ENCODE data around the gene TMEM52.

TMEM52 gene

DNA sequence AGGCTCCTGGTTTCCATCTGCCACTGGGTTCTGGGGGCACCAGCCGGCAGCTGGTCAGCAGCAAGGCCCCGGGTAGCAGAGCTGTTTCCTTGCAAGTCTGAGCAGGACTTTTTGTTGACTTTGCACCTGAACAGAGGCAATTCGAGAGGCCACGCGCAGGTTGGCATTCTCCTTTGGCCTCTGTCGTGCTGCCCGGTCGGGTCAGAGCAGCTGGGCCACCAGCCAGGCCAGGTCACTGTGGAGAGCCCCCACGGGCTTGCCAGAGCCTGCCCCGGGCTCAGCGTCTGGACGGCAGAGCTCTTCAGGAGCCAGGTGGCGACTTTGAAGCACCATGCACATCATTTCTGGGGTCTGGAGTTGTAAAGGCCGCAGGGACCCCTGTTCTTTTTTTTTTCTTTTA is 28.4 kb upstream of the TMEM52 start:
- no CpG with 5 or more reads among the region's 14 CpGs for WGBS, 2 donors (ENCODE audit: extremely low coverage in 2 of 2, insufficient read length in 2 of 2, insufficient replicate concordance in 1 of 2)
- no peaks in the 10 kb centered on the region for H3K79me1 ChIP-seq (ENCODE audit: low read depth, low read length)
- H3K9ac ChIP-seq (ENCODE audit: low read depth, low read length, poor library complexity): no peak overlapping the region
- no peaks in the 10 kb centered on the region for H3K36me3 ChIP-seq (replicated peaks in 1 of 2; ENCODE audit: control insufficient read depth in 2 of 2, insufficient read depth in 2 of 2, low read length in 2 of 2)
- no peak for DNase-seq (ENCODE audit: low spot score)
- peaks cover 0 to 24% (median 0%) of the 10 kb centered on the region in 3 experiments for H3K27me3 ChIP-seq (ENCODE audit: control insufficient read depth in 3 of 3, insufficient read depth in 3 of 3, low read depth in 1 of 3, low read length in 3 of 3)
- no peak overlapping the region for H2AFZ ChIP-seq (ENCODE audit: low read length)
- H3K4me1 ChIP-seq (ENCODE audit: control insufficient read depth in 2 of 2, insufficient read depth in 1 of 2, low read depth in 1 of 2, low read length in 2 of 2): peaks cover 6 to 7% of the 10 kb centered on the region in 2 donors
- peak overlapping the region; percentile 13 for H2BK5ac ChIP-seq (ENCODE audit: low read length)
- no peak overlapping the region for H3K4ac ChIP-seq (ENCODE audit: low read length)
- H3K4me3 ChIP-seq (ENCODE audit: low read length in 2 of 2): no peak overlapping the region
- no peak overlapping the region for H2BK12ac ChIP-seq (ENCODE audit: low read length)
- H2AK5ac ChIP-seq (ENCODE audit: low read depth, low read length): no peak overlapping the region
- no peak overlapping the region for H3K4me2 ChIP-seq (ENCODE audit: insufficient read depth, low read length, poor library complexity, severe bottlenecking)
- H4K8ac ChIP-seq (ENCODE audit: low read depth, low read length): no peak overlapping the region
- peak overlapping the region; percentile 31 for H3K14ac ChIP-seq (ENCODE audit: low read length)
- H4K91ac ChIP-seq (ENCODE audit: low read depth, low read length, poor library complexity): no peak overlapping the region
- peak overlapping the region; percentile 89 for H3K18ac ChIP-seq (ENCODE audit: low read length)
- H2BK15ac ChIP-seq (ENCODE audit: low read length): no peak overlapping the region
- H2BK120ac ChIP-seq (ENCODE audit: low read depth, low read length): no peak overlapping the region
- peaks cover 0 to 2% of the 10 kb centered on the region in 2 donors for H3K9me3 ChIP-seq (replicated peaks in 1 of 2; ENCODE audit: control insufficient read depth in 2 of 2, insufficient read depth in 1 of 2, low read depth in 1 of 2, low read length in 2 of 2)
- no peak overlapping the region for H3K23ac ChIP-seq (ENCODE audit: low read depth, low read length, poor library complexity)
- H3K27ac ChIP-seq (replicated peaks; ENCODE audit: low read length): no peak overlapping the region

DNA sequence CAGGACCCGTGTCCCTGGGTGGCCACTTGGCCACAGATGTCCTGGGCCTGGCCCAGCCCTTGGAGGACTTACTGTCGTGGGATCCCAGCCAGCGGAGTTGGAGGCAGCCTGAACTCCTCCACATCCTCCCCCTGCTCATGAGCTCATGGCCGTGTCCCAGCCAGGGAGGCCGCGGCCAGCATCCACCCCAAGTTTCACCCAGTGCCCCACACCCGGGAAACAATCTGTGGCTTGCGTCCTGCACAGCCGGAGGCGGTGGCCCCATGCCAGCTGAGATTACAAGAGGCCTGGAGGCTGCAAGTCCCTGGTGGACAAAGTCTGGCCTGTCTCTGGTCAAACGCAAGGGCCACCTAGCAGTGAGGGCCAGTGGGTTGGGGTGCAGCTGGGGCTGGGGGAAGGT is 27.5 kb upstream of the TMEM52 start:
- Histone ChIP-seq H3K27ac (replicated peaks; ENCODE audit: low read length) (no peak overlapping the region), H3K9me3 (replicated peaks in 1 of 2; ENCODE audit: control insufficient read depth in 2 of 2, insufficient read depth in 1 of 2, low read depth in 1 of 2, low read length in 2 of 2) (peaks cover 0 to 2% of the 10 kb centered on the region in 2 donors), H3K9ac (ENCODE audit: low read depth, low read length, poor library complexity) (no peak overlapping the region), H2AFZ (ENCODE audit: low read length) (no peak overlapping the region), H2BK5ac (ENCODE audit: low read length) (peak overlapping the region; percentile 13), H3K18ac (ENCODE audit: low read length) (no peak overlapping the region), H4K8ac (ENCODE audit: low read depth, low read length) (no peak overlapping the region), H2AK5ac (ENCODE audit: low read depth, low read length) (peak overlapping the region; percentile 3), H3K4ac (ENCODE audit: low read length) (no peak overlapping the region), H4K91ac (ENCODE audit: low read depth, low read length, poor library complexity) (no peak overlapping the region), H3K14ac (ENCODE audit: low read length) (no peak overlapping the region), H2BK12ac (ENCODE audit: low read length) (no peak overlapping the region), H3K23ac (ENCODE audit: low read depth, low read length, poor library complexity) (peak overlapping the region; percentile 58), H3K79me1 (ENCODE audit: low read depth, low read length) (no peaks in the 10 kb centered on the region), H2BK120ac (ENCODE audit: low read depth, low read length) (no peak overlapping the region), H2BK15ac (ENCODE audit: low read length) (peak overlapping the region; percentile 27), H3K4me2 (ENCODE audit: insufficient read depth, low read length, poor library complexity, severe bottlenecking) (no peak overlapping the region), H3K4me3 (ENCODE audit: low read length in 2 of 2) (no peak overlapping the region), H3K4me1 (ENCODE audit: control insufficient read depth in 2 of 2, insufficient read depth in 1 of 2, low read depth in 1 of 2, low read length in 2 of 2) (peaks cover 6 to 7% of the 10 kb centered on the region in 2 donors), H3K27me3 (ENCODE audit: control insufficient read depth in 3 of 3, insufficient read depth in 3 of 3, low read depth in 1 of 3, low read length in 3 of 3) (peaks cover 0 to 28% (median 0%) of the 10 kb centered on the region in 3 experiments), H3K36me3 (replicated peaks in 1 of 2; ENCODE audit: control insufficient read depth in 2 of 2, insufficient read depth in 2 of 2, low read length in 2 of 2) (no peaks in the 10 kb centered on the region)
- WGBS, 2 donors (ENCODE audit: extremely low coverage in 2 of 2, insufficient read length in 2 of 2, insufficient replicate concordance in 1 of 2): no CpG with 5 or more reads among the region's 11 CpGs
- DNase-seq (ENCODE audit: low spot score): no peak

DNA sequence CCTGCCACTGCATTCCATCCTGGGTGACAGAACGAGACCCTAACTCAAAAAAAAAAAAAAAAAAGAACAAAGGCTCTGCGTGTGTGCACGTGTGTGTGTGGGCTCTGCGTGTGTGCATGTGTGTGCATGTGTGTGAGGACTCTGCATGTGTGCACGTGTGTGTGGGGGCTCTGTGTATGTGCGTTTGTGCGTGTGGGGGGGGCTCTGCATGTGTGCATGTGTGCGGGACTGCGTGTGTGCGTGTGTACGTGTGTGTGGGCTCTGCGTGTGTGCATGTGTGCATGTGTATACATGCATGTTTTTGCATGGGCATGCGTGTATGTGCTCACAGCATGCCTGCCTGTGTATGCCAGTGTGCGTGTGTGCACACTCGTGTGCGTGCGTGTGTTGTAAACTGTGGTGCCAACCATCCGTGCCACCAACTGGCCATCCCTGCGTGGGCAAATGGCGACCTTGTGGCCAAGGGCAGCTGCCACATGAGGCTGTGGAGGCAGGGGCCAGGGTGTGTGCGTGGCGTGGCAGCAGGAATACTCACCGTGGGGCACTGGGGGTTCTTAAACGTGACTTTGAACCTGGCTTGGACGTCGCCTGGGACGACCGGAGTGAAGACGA is 26.8 kb upstream of the TMEM52 start:
- no peaks in the 10 kb centered on the region for H3K79me1 ChIP-seq (ENCODE audit: low read depth, low read length)
- WGBS, 2 donors (ENCODE audit: extremely low coverage in 2 of 2, insufficient read length in 2 of 2, insufficient replicate concordance in 1 of 2): no CpG with 5 or more reads among the region's 29 CpGs
- no peak overlapping the region for H2BK5ac ChIP-seq (ENCODE audit: low read length)
- no peak for DNase-seq (ENCODE audit: low spot score)
- no peak overlapping the region for H3K9ac ChIP-seq (ENCODE audit: low read depth, low read length, poor library complexity)
- H3K18ac ChIP-seq (ENCODE audit: low read length): no peak overlapping the region
- peak overlapping the region; percentile 58 for H3K23ac ChIP-seq (ENCODE audit: low read depth, low read length, poor library complexity)
- no peak overlapping the region for H3K4ac ChIP-seq (ENCODE audit: low read length)
- H4K8ac ChIP-seq (ENCODE audit: low read depth, low read length): no peak overlapping the region
- no peak overlapping the region for H3K4me3 ChIP-seq (ENCODE audit: low read length in 2 of 2)
- H2AK5ac ChIP-seq (ENCODE audit: low read depth, low read length): no peak overlapping the region
- H3K27ac ChIP-seq (replicated peaks; ENCODE audit: low read length): no peak overlapping the region
- peak overlapping the region; percentile 39 for H3K14ac ChIP-seq (ENCODE audit: low read length)
- H3K4me1 ChIP-seq (ENCODE audit: control insufficient read depth in 2 of 2, insufficient read depth in 1 of 2, low read depth in 1 of 2, low read length in 2 of 2): peaks cover 6 to 7% of the 10 kb centered on the region in 2 donors
- no peak overlapping the region for H3K4me2 ChIP-seq (ENCODE audit: insufficient read depth, low read length, poor library complexity, severe bottlenecking)
- H3K27me3 ChIP-seq (ENCODE audit: control insufficient read depth in 3 of 3, insufficient read depth in 3 of 3, low read depth in 1 of 3, low read length in 3 of 3): peaks cover 0 to 28% (median 0%) of the 10 kb centered on the region in 3 experiments
- H2BK120ac ChIP-seq (ENCODE audit: low read depth, low read length): no peak overlapping the region
- no peak overlapping the region for H2AFZ ChIP-seq (ENCODE audit: low read length)
- no peak overlapping the region for H4K91ac ChIP-seq (ENCODE audit: low read depth, low read length, poor library complexity)
- peak overlapping the region; percentile 27 for H2BK15ac ChIP-seq (ENCODE audit: low read length)
- H3K36me3 ChIP-seq (replicated peaks in 1 of 2; ENCODE audit: control insufficient read depth in 2 of 2, insufficient read depth in 2 of 2, low read length in 2 of 2): no peaks in the 10 kb centered on the region
- no peak overlapping the region for H2BK12ac ChIP-seq (ENCODE audit: low read length)
- peaks cover 0 to 2% of the 10 kb centered on the region in 2 donors for H3K9me3 ChIP-seq (replicated peaks in 1 of 2; ENCODE audit: control insufficient read depth in 2 of 2, insufficient read depth in 1 of 2, low read depth in 1 of 2, low read length in 2 of 2)

DNA sequence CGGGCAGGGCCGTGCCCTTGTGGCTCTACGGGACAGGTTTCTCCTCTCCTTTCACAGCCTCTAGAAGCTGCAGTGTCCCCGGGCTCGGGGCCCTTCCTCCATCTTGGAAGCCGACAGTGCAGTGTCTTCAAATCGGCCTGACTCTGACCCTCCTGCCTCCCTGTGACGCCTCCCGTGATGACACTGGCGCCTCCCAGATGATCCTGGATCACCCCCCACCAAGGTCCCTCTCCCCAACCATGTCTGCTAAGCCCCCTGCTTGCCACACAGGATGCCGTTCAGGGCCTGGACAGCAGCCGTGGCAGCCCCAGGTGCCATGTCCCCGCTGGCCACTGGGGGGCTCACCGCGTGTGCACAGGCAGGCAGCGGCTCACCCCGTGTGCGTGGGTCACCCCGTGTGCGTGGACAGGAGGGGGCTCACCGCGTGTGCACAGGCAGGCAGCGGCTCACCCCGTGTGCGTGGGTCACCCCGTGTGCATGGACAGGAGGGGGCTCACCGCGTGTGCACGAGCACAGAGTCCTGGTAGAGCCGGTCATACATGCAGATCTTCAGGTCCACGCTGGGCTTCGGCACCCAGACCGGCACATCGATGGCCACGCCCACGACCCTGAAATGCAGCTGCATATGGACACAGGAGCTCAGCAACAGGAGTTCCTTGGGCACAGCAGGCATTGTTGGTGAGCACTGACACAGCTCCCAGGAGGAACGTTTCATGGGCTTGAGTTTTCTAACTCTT is 24.9 kb upstream of the TMEM52 start:
- WGBS, 2 donors (ENCODE audit: extremely low coverage in 2 of 2, insufficient read length in 2 of 2, insufficient replicate concordance in 1 of 2): no CpG with 5 or more reads among the region's 37 CpGs
- Histone ChIP-seq H2AFZ (ENCODE audit: low read length) (peak overlapping the region; percentile 94), H3K4me3 (ENCODE audit: low read length in 2 of 2) (peak overlapping the region; percentile 6 to 74), H3K18ac (ENCODE audit: low read length) (peak overlapping the region; percentile 87), H3K9ac (ENCODE audit: low read depth, low read length, poor library complexity) (peak overlapping the region; percentile 70), H3K14ac (ENCODE audit: low read length) (peak overlapping the region; percentile 14), H2BK5ac (ENCODE audit: low read length) (peak overlapping the region; percentile 29), H2BK15ac (ENCODE audit: low read length) (peak overlapping the region; percentile 30), H3K27me3 (ENCODE audit: control insufficient read depth in 3 of 3, insufficient read depth in 3 of 3, low read depth in 1 of 3, low read length in 3 of 3) (peaks cover 0 to 29% (median 0%) of the 10 kb centered on the region in 3 experiments), H3K36me3 (replicated peaks in 1 of 2; ENCODE audit: control insufficient read depth in 2 of 2, insufficient read depth in 2 of 2, low read length in 2 of 2) (no peaks in the 10 kb centered on the region), H4K8ac (ENCODE audit: low read depth, low read length) (no peak overlapping the region), H4K91ac (ENCODE audit: low read depth, low read length, poor library complexity) (no peak overlapping the region), H3K27ac (replicated peaks; ENCODE audit: low read length) (no peak overlapping the region), H2BK120ac (ENCODE audit: low read depth, low read length) (no peak overlapping the region), H3K9me3 (replicated peaks in 1 of 2; ENCODE audit: control insufficient read depth in 2 of 2, insufficient read depth in 1 of 2, low read depth in 1 of 2, low read length in 2 of 2) (peaks cover 0 to 2% of the 10 kb centered on the region in 2 donors), H3K79me1 (ENCODE audit: low read depth, low read length) (no peaks in the 10 kb centered on the region), H3K4me2 (ENCODE audit: insufficient read depth, low read length, poor library complexity, severe bottlenecking) (peak overlapping the region; percentile 60), H3K4ac (ENCODE audit: low read length) (no peak overlapping the region), H3K23ac (ENCODE audit: low read depth, low read length, poor library complexity) (peak overlapping the region; percentile 96), H2BK12ac (ENCODE audit: low read length) (no peak overlapping the region), H3K4me1 (ENCODE audit: control insufficient read depth in 2 of 2, insufficient read depth in 1 of 2, low read depth in 1 of 2, low read length in 2 of 2) (peaks cover 6 to 7% of the 10 kb centered on the region in 2 donors), H2AK5ac (ENCODE audit: low read depth, low read length) (peak overlapping the region; percentile 47)
- DNase-seq (ENCODE audit: low spot score): peak; percentile 55

All from neuronal stem cell (in vitro differentiated cells).